DOHH2 (cell line): ENCODE results near the gene VANGL2.

Experiments
- H3F3A ChIP-seq: fragments of 200-600 bp; sonication (generic), shearing (Covaris generic); 2 replicates; pipeline ENCODE4 v1.6.0; 2016; ENCODE audit warnings: antibody characterized with exemption, mild to moderate bottlenecking; ENCODE audit not compliant: control insufficient read depth, insufficient read depth
- H3K27ac ChIP-seq: fragments of 200-600 bp; sonication (generic); 2 replicates; pipeline ENCODE4 v1.5.1; 2014; ENCODE audit warnings: low read depth, mild to moderate bottlenecking, low read length, moderate library complexity
- H3K27me3 ChIP-seq: fragments of 200-600 bp; sonication (generic); 2 replicates; pipeline ENCODE4 v1.6.1; 2014; ENCODE audit warnings: mild to moderate bottlenecking, low read length, mixed read lengths; ENCODE audit not compliant: control insufficient read depth
- H3K36me3 ChIP-seq: fragments of 200-600 bp; sonication (generic); 2 replicates; pipeline ENCODE4 v1.6.1; 2014; ENCODE audit warnings: mild to moderate bottlenecking, low read length, moderate library complexity, mixed read lengths; ENCODE audit not compliant: control insufficient read depth
- H3K4me1 ChIP-seq: fragments of 200-600 bp; sonication (generic); 2 replicates; pipeline ENCODE4 v1.6.1; 2014; ENCODE audit warnings: mild to moderate bottlenecking, low read length, mixed read lengths; ENCODE audit not compliant: control insufficient read depth
- H3K4me2 ChIP-seq: fragments of 200-600 bp; sonication (generic); 2 replicates; pipeline ENCODE4 v1.6.0; 2014; ENCODE audit warnings: mild to moderate bottlenecking, low read length, moderate library complexity
- H3K4me3 ChIP-seq: fragments of 200-600 bp; sonication (generic); 2 replicates; pipeline ENCODE4 v1.5.1; 2014; ENCODE audit warnings: mild to moderate bottlenecking, low read length, mixed read lengths
- H3K79me2 ChIP-seq: fragments of 200-600 bp; sonication (generic); 2 replicates; pipeline ENCODE4 v1.6.1; 2014; ENCODE audit warnings: mild to moderate bottlenecking, low read length, mixed read lengths; ENCODE audit not compliant: control insufficient read depth
- H3K9me2 ChIP-seq: fragments of 200-600 bp; sonication (generic); replicated peaks from 2 replicates; pipeline ENCODE4 v1.6.1; 2014; ENCODE audit warnings: mild to moderate bottlenecking, low read length, mixed read lengths; ENCODE audit not compliant: control insufficient read depth
- H3K9me3 ChIP-seq: fragments of 200-600 bp; sonication (generic); 2 replicates; pipeline ENCODE4 v1.6.1; 2014; ENCODE audit warnings: antibody characterized with exemption, low read length, mixed read lengths; ENCODE audit not compliant: control insufficient read depth, insufficient read depth
- H4K20me1 ChIP-seq: fragments of 200-600 bp; sonication (generic); 2 replicates; pipeline ENCODE4 v1.6.0; 2014; ENCODE audit warnings: low read depth, mild to moderate bottlenecking, antibody characterized with exemption, low read length, moderate library complexity; ENCODE audit not compliant: control insufficient read depth, insufficient read depth
- CTCF ChIP-seq: fragments of 200-600 bp; sonication (generic); IDR thresholded peaks from one replicate; pipeline ENCODE4 v1.5.1; 2014; ENCODE audit warnings: antibody characterized with exemption, mild to moderate bottlenecking, low read depth, low read length; ENCODE audit not compliant: poor library complexity, severe bottlenecking
- EZH2phosphoT487 ChIP-seq: fragments of 200-600 bp; sonication (generic); IDR thresholded peaks from 2 replicates; pipeline ENCODE4 v1.6.1; 2017; ENCODE audit warnings: borderline replicate concordance, mild to moderate bottlenecking, antibody characterized with exemption, low read length, moderate library complexity, mixed read lengths

The VANGL2 gene

GRCh38 chr1:160353223-160353622 is 47.1 kb upstream of the VANGL2 start:
- H3K4me2 ChIP-seq: no peak overlapping the region
- no peak overlapping the region for H3K27ac ChIP-seq
- H3K36me3 ChIP-seq: peaks cover 95% of the 10 kb centered on the region
- no peak overlapping the region for H3K4me3 ChIP-seq
- H3K9me2 ChIP-seq: no peaks in the 10 kb centered on the region
- no peaks in the 10 kb centered on the region for H4K20me1 ChIP-seq
- no peaks in the 10 kb centered on the region for H3K4me1 ChIP-seq
- H3F3A ChIP-seq: no peaks in the 10 kb centered on the region
- H3K9me3 ChIP-seq: no peaks in the 10 kb centered on the region
- TF ChIP-seq CTCF (no peak), EZH2phosphoT487 (no peak)
- H3K79me2 ChIP-seq: no peaks in the 10 kb centered on the region
- no peaks in the 10 kb centered on the region for H3K27me3 ChIP-seq

DNA sequence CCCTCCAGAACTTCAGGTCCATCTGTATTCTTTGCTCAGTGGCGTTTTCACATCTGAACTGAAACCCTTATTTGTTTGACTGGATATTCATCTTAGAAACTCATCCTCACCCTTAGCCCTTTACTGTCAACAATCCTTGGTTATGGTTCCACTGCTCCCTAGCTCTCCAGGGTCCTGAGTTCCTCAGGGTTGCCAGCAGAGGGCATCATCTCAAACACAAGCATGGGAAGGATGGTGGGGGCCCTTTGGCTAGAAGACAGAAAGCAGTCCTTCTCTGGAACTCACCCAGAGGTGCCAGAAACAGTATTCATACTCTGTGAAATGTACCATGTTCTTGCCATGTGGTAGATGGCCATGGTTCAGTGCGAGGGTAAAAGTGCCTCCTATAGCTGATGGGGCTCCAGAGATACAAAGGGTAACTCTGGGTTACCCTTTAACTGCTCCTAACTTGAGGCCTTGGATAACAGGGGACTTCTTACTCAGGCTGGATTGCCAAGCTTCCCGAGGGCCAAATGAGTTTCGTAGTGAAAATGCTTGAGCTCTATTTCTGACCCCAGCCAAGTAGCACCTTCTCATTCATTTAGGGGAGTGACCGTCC is 45.9 kb upstream of the VANGL2 start:
- no peaks in the 10 kb centered on the region for H4K20me1 ChIP-seq
- no peaks in the 10 kb centered on the region for H3K27me3 ChIP-seq
- peaks cover 87% of the 10 kb centered on the region for H3K36me3 ChIP-seq
- H3K4me1 ChIP-seq: no peaks in the 10 kb centered on the region
- no peak overlapping the region for H3K4me2 ChIP-seq
- H3K9me3 ChIP-seq: no peaks in the 10 kb centered on the region
- H3K27ac ChIP-seq: no peak overlapping the region
- no peak overlapping the region for H3K4me3 ChIP-seq
- TF ChIP-seq EZH2phosphoT487: no peak
- peak; percentile 81 for TF ChIP-seq CTCF
- no peaks in the 10 kb centered on the region for H3F3A ChIP-seq
- H3K79me2 ChIP-seq: no peaks in the 10 kb centered on the region
- H3K9me2 ChIP-seq: no peaks in the 10 kb centered on the region

GRCh38 chr1:160357286-160358002 is 42.9 kb upstream of the VANGL2 start:
- Histone ChIP-seq H3F3A (no peaks in the 10 kb centered on the region), H3K9me2 (no peaks in the 10 kb centered on the region), H4K20me1 (no peaks in the 10 kb centered on the region), H3K27ac (no peak overlapping the region), H3K4me3 (no peak overlapping the region), H3K4me1 (no peaks in the 10 kb centered on the region), H3K27me3 (no peaks in the 10 kb centered on the region), H3K36me3 (peaks cover 64% of the 10 kb centered on the region), H3K4me2 (no peak overlapping the region), H3K9me3 (no peaks in the 10 kb centered on the region), H3K79me2 (no peaks in the 10 kb centered on the region)
- no peak for TF ChIP-seq EZH2phosphoT487
- TF ChIP-seq CTCF: no peak
